NCI-H1105 (cell line): ENCODE data around the gene DLG5.

Experiments used
- DNase-seq: peaks from one replicate; lab custom pipeline; 2025; lab: John Stamatoyannopoulos, UW

Gene DLG5

GRCh38 chr10:77841711-77842375, 84.7 kb downstream of the DLG5 start:
- no peak for DNase-seq

DNA sequence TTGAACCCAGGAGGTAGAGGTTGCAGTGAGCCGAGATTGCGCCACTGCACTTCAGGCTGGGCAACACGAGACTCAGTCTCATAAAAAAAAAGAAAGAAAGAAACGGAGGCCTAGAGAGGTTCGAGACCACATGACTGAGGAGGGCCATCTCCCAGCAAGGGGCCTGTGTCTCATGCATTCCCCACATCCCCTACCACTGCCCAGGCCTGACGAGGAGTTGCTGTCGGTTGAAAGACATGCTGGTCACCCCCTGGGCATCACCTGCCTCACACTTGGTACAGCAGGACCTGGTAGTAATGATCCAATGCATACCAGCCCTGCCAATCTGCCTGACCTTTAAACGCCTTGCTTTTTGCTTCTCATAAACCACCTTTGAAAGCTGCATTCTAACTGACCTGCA, 85.9 kb downstream of the DLG5 start:
- DNase-seq: no peak

DNA sequence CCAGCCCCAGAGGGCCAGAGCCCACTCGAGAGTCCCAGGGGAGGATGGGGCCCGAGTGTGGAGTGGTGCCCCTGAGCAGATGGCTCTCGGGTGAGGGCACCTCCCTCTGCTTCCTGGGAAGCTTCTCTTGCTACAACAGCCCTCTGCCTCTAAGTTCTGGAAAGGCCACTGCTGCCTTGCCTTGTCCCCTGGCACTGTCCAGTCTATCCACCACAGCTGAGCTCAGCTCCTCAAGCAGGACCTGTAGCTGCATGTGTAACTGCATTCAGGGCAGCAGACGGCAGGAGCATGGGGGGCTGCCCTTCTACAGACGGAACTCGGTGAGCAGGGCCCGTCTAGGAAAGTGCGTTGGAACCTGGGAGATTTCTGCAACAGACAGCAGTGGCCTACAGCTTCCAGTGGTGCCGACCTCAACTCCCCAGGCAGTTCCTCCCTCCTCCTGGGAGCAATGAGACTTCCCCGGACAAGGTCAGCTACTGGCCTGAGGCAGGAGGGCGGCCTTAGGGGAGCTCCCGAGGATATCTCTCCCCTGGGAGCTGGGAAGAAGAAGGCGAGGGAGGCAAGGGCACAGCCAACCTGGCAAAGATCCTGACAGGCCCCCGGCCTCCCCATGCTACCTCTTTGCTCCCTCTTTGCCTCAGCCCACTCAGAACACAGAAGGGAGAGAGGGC, 88.5 kb downstream of the DLG5 start:
- DNase-seq: no peak

GRCh38 chr10:77837248-77837924, 89.2 kb downstream of the DLG5 start:
- no peak for DNase-seq

- DNase-seq: no peak
Observed at GRCh38 chr10:77836299-77836820, 90.2 kb downstream of the DLG5 start.

GRCh38 chr10:77835669-77836086, 90.9 kb downstream of the DLG5 start:
- no peak for DNase-seq

- DNase-seq: no peak
Observed at GRCh38 chr10:77834943-77835668, 91.4 kb downstream of the DLG5 start.

DNA sequence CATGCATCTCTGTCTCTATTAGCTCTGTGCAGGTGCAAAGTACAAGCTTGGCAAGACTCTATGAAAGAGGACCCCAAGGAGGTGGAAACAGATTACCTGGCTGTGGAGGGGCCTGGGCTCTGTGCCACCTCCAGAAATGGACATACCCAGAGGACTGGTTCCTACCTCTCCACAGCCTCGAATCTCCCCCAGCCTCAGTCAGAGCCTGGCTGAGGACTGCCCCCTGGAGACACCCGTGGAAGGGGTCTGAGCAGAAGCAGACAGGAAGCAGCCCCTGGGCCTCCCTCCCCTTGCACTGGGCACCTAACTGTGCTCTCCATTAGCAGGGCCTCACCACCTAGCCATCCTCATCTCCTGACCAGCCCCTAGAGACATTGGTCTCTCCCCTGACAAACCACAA, 92.0 kb downstream of the DLG5 start:
- DNase-seq: no peak

GRCh38 chr10:77833792-77834191, 92.8 kb downstream of the DLG5 start:
- no peak for DNase-seq

GRCh38 chr10:77833225-77833624, 93.3 kb downstream of the DLG5 start:
- no peak for DNase-seq

DNA sequence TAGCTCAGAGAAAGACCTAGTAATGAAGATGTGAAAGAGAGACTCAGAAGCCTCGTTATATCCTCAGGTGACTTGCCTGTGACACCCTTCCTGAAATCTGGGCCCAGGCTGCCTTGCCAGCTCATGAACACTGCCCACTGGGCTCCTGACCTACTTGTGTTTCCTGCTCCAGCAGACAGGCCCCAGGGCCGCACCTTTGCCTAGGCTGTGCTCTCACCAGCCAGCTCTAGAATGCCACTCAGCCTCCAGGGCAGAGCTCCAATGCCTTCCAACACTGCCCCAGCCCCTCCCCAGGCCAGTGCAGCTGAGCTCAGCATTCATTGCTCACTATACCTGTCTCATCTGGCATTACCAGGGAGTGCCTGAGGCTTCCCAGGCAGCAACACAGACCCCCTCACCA, 94.3 kb downstream of the DLG5 start:
- DNase-seq: no peak

- DNase-seq: no peak
Observed at GRCh38 chr10:77829356-77829755, 97.2 kb downstream of the DLG5 start.

DNA sequence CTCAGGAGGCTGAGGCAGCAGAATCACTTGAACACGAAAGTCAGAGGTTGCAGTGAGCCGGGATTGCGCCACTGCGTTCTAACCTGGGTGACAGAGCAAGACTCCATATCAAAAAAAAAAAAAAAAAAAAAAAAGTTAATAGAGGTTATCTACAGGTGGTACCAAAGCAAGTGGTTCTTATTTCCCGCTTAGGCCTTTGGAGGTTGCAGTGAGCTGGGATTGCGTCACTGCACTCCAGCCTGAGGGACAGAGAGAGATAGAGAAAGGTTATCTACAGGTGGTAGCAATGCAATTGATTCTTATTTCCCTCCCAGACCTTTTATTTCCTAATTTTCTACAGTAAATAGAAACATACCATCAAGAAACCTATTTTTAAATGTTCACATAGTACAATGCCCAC, 98.2 kb downstream of the DLG5 start:
- no peak for DNase-seq

DNA sequence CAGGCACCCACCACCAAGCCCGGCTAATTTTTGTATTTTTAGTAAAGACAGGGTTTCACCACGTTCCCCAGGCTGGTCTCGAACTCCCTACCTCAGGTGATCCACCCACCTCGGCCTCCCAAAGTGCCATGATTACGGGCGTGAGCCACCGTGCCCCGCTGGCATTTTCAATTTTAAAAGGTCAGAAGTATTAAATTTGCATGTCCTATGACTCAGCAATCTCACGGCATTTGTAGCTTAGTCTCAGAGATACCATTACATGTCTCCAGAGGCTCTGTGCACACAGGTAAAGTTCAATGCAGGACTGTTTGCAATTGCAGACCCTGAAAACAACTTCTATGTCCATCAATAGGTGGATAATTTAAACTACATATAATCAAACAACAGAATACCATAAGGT, 99.2 kb downstream of the DLG5 start:
- DNase-seq: no peak

- no peak for DNase-seq
Observed at GRCh38 chr10:77825965-77826364, 100.6 kb downstream of the DLG5 start.

- DNase-seq: no peak
Observed at GRCh38 chr10:77824908-77825307, 101.6 kb downstream of the DLG5 start.

DNA sequence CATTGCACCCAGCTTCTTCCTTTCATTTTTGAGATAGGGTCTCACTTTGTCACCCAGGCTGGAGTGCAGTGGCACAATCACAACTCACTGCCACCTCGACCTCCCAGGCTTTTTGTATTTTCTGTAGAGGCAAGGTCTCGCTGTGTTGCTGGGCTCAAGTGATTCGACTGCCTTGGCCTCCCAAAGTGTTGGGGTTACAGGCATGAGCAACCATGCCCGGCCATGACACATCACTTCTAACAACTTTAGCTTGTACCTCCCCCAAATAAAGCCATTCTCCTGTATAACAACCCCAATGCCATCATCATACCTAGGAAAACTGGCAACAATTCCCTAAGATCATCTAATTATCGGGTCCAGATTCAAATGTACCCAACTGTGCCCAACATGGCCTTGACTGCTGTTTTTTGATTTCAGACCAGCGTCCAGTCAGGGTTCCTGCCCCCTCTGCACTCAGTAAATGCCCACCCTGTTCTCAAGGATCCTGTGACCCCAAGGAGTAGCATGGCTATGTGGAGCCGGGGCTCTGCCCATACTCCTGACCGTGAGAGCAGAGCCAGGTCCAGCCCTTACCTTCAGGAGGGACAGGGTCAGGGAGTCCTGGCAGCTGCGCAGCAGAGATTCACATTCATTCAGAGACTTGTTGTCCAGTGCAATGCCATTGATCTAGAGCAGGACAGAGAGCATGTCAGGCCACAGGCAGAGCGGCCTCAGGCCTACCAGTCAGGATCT, 102.6 kb downstream of the DLG5 start:
- no peak for DNase-seq

DNA sequence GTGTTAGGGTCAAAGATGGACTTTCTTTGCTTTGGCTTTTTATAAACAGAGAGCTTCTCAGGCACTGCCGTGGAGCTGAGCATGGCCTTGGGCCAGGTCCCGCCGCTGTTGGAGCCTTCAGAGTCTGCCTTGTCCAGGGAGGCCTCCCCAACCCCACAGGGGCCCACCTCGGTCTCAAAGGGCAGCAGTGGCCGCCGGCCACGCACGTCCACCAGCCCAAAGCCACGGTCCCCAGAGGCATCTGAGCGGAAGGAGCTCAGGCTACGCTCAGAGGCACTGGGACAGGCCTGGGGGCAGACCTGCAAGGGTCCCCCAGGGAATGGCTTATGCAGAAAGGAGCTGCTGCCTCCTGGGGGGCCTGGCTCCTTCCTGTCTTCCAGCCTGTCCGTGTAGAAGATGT, 105.0 kb downstream of the DLG5 start:
- DNase-seq: no peak

DNA sequence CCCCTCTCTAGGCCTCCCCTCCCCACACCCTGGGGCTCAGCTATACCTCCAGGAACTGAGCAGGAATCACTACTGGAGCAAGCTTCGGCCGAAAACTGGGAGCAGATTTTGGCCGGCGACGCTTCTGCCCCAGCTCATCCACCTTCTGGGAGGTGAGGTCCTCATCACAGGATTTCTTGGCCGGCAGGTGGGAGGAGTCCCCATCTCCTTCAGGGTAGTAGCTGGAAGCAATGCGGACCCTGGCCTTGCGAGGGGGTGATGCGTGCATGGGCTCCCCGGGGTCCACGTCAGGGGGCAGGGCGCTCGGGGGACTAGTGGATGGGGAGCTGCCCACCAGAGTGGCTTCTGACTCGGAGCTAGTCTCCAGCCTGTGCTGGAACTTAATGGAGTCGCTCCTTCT, 105.5 kb downstream of the DLG5 start:
- DNase-seq: no peak

- DNase-seq: no peak
Observed at GRCh38 chr10:77820349-77820748, 106.2 kb downstream of the DLG5 start.

DNA sequence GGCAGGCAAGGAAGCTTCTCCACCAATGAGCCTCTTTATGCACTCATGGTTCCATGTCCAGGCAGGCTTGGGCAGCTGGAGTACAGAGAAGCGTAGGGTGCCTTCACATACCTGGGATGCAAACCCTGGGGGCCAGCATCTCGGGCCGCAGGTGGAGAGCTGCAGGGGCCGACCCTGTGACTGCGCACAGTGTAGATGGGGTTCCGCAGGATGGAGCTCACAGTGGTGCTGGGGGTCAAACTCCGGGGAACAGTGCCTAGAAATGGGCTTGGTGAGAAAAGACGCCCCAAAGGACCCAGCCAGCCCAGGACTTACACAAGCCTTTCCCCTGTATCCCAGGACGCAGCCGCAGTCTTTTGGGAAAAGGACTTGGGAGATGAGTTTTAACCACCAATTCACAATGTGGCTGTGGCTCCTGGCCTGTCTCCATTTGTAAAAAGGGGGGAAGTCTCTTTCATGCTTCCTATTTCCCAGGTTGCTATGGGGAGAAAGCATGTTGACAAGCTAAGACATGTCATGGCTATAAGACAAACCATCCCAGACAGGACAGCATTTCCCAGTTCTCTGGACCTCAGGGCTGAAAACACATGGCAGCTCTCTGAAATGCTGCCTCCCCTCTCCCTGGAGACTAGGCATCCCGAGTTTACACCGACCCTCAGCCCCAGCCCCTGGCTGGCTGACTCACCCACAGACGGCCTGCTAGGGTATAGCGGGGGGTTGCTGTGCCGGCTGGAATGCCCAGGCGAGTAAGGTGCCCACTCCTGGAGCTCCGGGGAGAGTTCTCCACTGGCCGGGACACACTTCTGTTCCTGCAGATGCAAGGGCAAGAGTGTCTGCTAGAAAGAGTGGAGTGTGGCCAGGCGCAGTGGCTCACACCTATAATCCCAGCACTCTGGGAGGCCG, 107.1 kb downstream of the DLG5 start:
- DNase-seq: no peak
